DOHH2 (cell line): Measurements from ENCODE around the gene CLIC5.

Experiments
- H3F3A ChIP-seq: fragments of 200-600 bp; sonication (generic), shearing (Covaris generic); 2 replicates; pipeline ENCODE4 v1.6.0; 2016; ENCODE audit warnings: antibody characterized with exemption, mild to moderate bottlenecking; ENCODE audit not compliant: control insufficient read depth, insufficient read depth
- H3K27ac ChIP-seq: fragments of 200-600 bp; sonication (generic); 2 replicates; pipeline ENCODE4 v1.5.1; 2014; ENCODE audit warnings: low read depth, mild to moderate bottlenecking, low read length, moderate library complexity
- H3K27me3 ChIP-seq: fragments of 200-600 bp; sonication (generic); 2 replicates; pipeline ENCODE4 v1.6.1; 2014; ENCODE audit warnings: mild to moderate bottlenecking, low read length, mixed read lengths; ENCODE audit not compliant: control insufficient read depth
- H3K36me3 ChIP-seq: fragments of 200-600 bp; sonication (generic); 2 replicates; pipeline ENCODE4 v1.6.1; 2014; ENCODE audit warnings: mild to moderate bottlenecking, low read length, moderate library complexity, mixed read lengths; ENCODE audit not compliant: control insufficient read depth
- H3K4me1 ChIP-seq: fragments of 200-600 bp; sonication (generic); 2 replicates; pipeline ENCODE4 v1.6.1; 2014; ENCODE audit warnings: mild to moderate bottlenecking, low read length, mixed read lengths; ENCODE audit not compliant: control insufficient read depth
- H3K4me2 ChIP-seq: fragments of 200-600 bp; sonication (generic); 2 replicates; pipeline ENCODE4 v1.6.0; 2014; ENCODE audit warnings: mild to moderate bottlenecking, low read length, moderate library complexity
- H3K4me3 ChIP-seq: fragments of 200-600 bp; sonication (generic); 2 replicates; pipeline ENCODE4 v1.5.1; 2014; ENCODE audit warnings: mild to moderate bottlenecking, low read length, mixed read lengths
- H3K79me2 ChIP-seq: fragments of 200-600 bp; sonication (generic); 2 replicates; pipeline ENCODE4 v1.6.1; 2014; ENCODE audit warnings: mild to moderate bottlenecking, low read length, mixed read lengths; ENCODE audit not compliant: control insufficient read depth
- H3K9me2 ChIP-seq: fragments of 200-600 bp; sonication (generic); replicated peaks from 2 replicates; pipeline ENCODE4 v1.6.1; 2014; ENCODE audit warnings: mild to moderate bottlenecking, low read length, mixed read lengths; ENCODE audit not compliant: control insufficient read depth
- H3K9me3 ChIP-seq: fragments of 200-600 bp; sonication (generic); 2 replicates; pipeline ENCODE4 v1.6.1; 2014; ENCODE audit warnings: antibody characterized with exemption, low read length, mixed read lengths; ENCODE audit not compliant: control insufficient read depth, insufficient read depth
- H4K20me1 ChIP-seq: fragments of 200-600 bp; sonication (generic); 2 replicates; pipeline ENCODE4 v1.6.0; 2014; ENCODE audit warnings: low read depth, mild to moderate bottlenecking, antibody characterized with exemption, low read length, moderate library complexity; ENCODE audit not compliant: control insufficient read depth, insufficient read depth
- EZH2phosphoT487 ChIP-seq: fragments of 200-600 bp; sonication (generic); IDR thresholded peaks from 2 replicates; pipeline ENCODE4 v1.6.1; 2017; ENCODE audit warnings: borderline replicate concordance, mild to moderate bottlenecking, antibody characterized with exemption, low read length, moderate library complexity, mixed read lengths
- TF ChIP-seq, protein P1 (sequence below): fragments of 200-600 bp; sonication (generic); IDR thresholded peaks from one replicate; pipeline ENCODE4 v1.5.1; 2014; ENCODE audit warnings: antibody characterized with exemption, mild to moderate bottlenecking, low read depth, low read length; ENCODE audit not compliant: poor library complexity, severe bottlenecking

The CLIC5 gene

GRCh38 chr6:45974596-45974995 is 41.1 kb downstream of the CLIC5 start:
- no peaks in the 10 kb centered on the region for H4K20me1 ChIP-seq
- H3K4me1 ChIP-seq, result 0 out of 2 replicates have a peak, but pooled peaks cover 3% of the 10 kb centered on the region
- no peaks in the 10 kb centered on the region for H3K36me3 ChIP-seq
- H3K79me2 ChIP-seq, result no peaks in the 10 kb centered on the region
- H3K4me3 ChIP-seq, result no peak overlapping the region
- H3K27me3 ChIP-seq, result no peaks in the 10 kb centered on the region
- no peak overlapping the region for H3K4me2 ChIP-seq
- no peaks in the 10 kb centered on the region for H3F3A ChIP-seq
- no peaks in the 10 kb centered on the region for H3K9me2 ChIP-seq
- no peaks in the 10 kb centered on the region for H3K9me3 ChIP-seq
- no peak for TF ChIP-seq EZH2phosphoT487
- TF ChIP-seq, protein P1, sequence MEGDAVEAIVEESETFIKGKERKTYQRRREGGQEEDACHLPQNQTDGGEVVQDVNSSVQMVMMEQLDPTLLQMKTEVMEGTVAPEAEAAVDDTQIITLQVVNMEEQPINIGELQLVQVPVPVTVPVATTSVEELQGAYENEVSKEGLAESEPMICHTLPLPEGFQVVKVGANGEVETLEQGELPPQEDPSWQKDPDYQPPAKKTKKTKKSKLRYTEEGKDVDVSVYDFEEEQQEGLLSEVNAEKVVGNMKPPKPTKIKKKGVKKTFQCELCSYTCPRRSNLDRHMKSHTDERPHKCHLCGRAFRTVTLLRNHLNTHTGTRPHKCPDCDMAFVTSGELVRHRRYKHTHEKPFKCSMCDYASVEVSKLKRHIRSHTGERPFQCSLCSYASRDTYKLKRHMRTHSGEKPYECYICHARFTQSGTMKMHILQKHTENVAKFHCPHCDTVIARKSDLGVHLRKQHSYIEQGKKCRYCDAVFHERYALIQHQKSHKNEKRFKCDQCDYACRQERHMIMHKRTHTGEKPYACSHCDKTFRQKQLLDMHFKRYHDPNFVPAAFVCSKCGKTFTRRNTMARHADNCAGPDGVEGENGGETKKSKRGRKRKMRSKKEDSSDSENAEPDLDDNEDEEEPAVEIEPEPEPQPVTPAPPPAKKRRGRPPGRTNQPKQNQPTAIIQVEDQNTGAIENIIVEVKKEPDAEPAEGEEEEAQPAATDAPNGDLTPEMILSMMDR, result no peak
- H3K27ac ChIP-seq, result no peak overlapping the region

- H3K27ac ChIP-seq, result no peak overlapping the region
- H3F3A ChIP-seq, result no peaks in the 10 kb centered on the region
- no peaks in the 10 kb centered on the region for H3K9me2 ChIP-seq
- H3K27me3 ChIP-seq, result no peaks in the 10 kb centered on the region
- no peak overlapping the region for H3K4me2 ChIP-seq
- no peaks in the 10 kb centered on the region for H3K36me3 ChIP-seq
- H3K4me1 ChIP-seq, result 0 out of 2 replicates have a peak, but pooled peaks cover 3% of the 10 kb centered on the region
- no peaks in the 10 kb centered on the region for H3K9me3 ChIP-seq
- H4K20me1 ChIP-seq, result no peaks in the 10 kb centered on the region
- TF ChIP-seq, protein P1, result no peak
- TF ChIP-seq EZH2phosphoT487, result no peak
- H3K4me3 ChIP-seq, result no peak overlapping the region
- H3K79me2 ChIP-seq, result no peaks in the 10 kb centered on the region
Observed at GRCh38 chr6:45972795-45973503, 42.7 kb downstream of the CLIC5 start.

- 0 out of 2 replicates have a peak, but pooled peaks cover 3% of the 10 kb centered on the region for H3K4me1 ChIP-seq
- no peak overlapping the region for H3K4me2 ChIP-seq
- H4K20me1 ChIP-seq, result no peaks in the 10 kb centered on the region
- no peaks in the 10 kb centered on the region for H3F3A ChIP-seq
- no peaks in the 10 kb centered on the region for H3K79me2 ChIP-seq
- no peaks in the 10 kb centered on the region for H3K27me3 ChIP-seq
- no peaks in the 10 kb centered on the region for H3K9me3 ChIP-seq
- no peak overlapping the region for H3K4me3 ChIP-seq
- no peak for TF ChIP-seq EZH2phosphoT487
- TF ChIP-seq, protein P1, result no peak
- no peaks in the 10 kb centered on the region for H3K9me2 ChIP-seq
- H3K36me3 ChIP-seq, result no peaks in the 10 kb centered on the region
- H3K27ac ChIP-seq, result no peak overlapping the region
Observed at GRCh38 chr6:45971287-45971686, 44.4 kb downstream of the CLIC5 start.
